ENCODE measurements around the gene TCP11L2.

Gene TCP11L2

DNA sequence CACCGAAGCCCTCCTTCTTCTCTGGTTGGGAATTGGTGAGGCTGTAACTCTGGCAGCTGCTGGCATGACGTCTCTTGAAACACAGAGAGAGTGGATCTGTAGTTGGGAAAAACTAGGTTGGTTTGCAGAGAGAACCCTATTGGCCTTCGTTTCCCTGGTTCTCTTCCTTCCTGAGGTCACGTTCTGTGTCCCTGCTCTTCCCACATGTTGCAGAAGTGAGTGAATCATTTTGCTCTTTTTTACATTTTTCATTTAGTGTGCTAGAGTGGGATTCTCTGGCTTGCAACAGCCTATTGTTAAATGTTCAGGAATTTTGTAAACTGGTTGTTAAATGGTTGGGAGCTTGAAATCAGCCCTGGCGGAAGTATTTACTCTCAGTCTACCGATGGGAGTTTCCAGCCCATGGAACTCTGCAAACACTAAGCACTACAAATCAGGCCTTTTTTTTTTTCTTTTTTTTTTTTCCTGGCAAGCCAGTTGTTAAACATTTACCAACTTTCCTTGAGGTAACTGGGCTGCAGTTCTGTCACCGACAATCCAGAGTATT lies 27.9 kb upstream of the TCP11L2 start:
- Histone ChIP-seq H3K4me1 (ENCODE audit: control insufficient read depth, low read length) (no peaks in the 10 kb centered on the region), H3K36me3 (ENCODE audit: control insufficient read depth, low read length) (no peaks in the 10 kb centered on the region), H3K27ac (ENCODE audit: low read depth, low read length) (no peak overlapping the region), H3K4me2 (ENCODE audit: low read length) (no peak overlapping the region), H3K9me2 (replicated peaks; ENCODE audit: control insufficient read depth, low read length) (no peaks in the 10 kb centered on the region), H3K9me3 (ENCODE audit: control insufficient read depth, insufficient read depth, low read length) (no peaks in the 10 kb centered on the region), H3K4me3 (ENCODE audit: low read length) (no peak overlapping the region), H3F3A (ENCODE audit: control insufficient read depth, insufficient read depth) (no peaks in the 10 kb centered on the region), H3K79me2 (ENCODE audit: control insufficient read depth, low read length) (no peaks in the 10 kb centered on the region), H3K27me3 (ENCODE audit: control insufficient read depth, low read length) (no peaks in the 10 kb centered on the region), H4K20me1 (ENCODE audit: control insufficient read depth, insufficient read depth, low read depth, low read length) (no peaks in the 10 kb centered on the region)
- TF ChIP-seq EZH2phosphoT487 (IDR thresholded peaks at IDR 0.05; ENCODE audit: borderline replicate concordance, low read length), result no peak
- TF ChIP-seq CTCF (IDR thresholded peaks at IDR 0.05; ENCODE audit: low read depth, low read length, poor library complexity, severe bottlenecking), result no peak

GRCh38 chr12:106275458-106275857 lies 27.1 kb upstream of the TCP11L2 start:
- H4K20me1 ChIP-seq (ENCODE audit: control insufficient read depth, insufficient read depth, low read depth, low read length), result no peaks in the 10 kb centered on the region
- no peaks in the 10 kb centered on the region for H3K36me3 ChIP-seq (ENCODE audit: control insufficient read depth, low read length)
- no peak overlapping the region for H3K4me2 ChIP-seq (ENCODE audit: low read length)
- H3K27me3 ChIP-seq (ENCODE audit: control insufficient read depth, low read length), result no peaks in the 10 kb centered on the region
- no peaks in the 10 kb centered on the region for H3K9me2 ChIP-seq (replicated peaks; ENCODE audit: control insufficient read depth, low read length)
- H3K4me1 ChIP-seq (ENCODE audit: control insufficient read depth, low read length), result no peaks in the 10 kb centered on the region
- H3K9me3 ChIP-seq (ENCODE audit: control insufficient read depth, insufficient read depth, low read length), result no peaks in the 10 kb centered on the region
- no peaks in the 10 kb centered on the region for H3K79me2 ChIP-seq (ENCODE audit: control insufficient read depth, low read length)
- H3K27ac ChIP-seq (ENCODE audit: low read depth, low read length), result no peak overlapping the region
- no peaks in the 10 kb centered on the region for H3F3A ChIP-seq (ENCODE audit: control insufficient read depth, insufficient read depth)
- TF ChIP-seq CTCF (IDR thresholded peaks at IDR 0.05; ENCODE audit: low read depth, low read length, poor library complexity, severe bottlenecking), result no peak
- no peak for TF ChIP-seq EZH2phosphoT487 (IDR thresholded peaks at IDR 0.05; ENCODE audit: borderline replicate concordance, low read length)
- H3K4me3 ChIP-seq (ENCODE audit: low read length), result no peak overlapping the region

DNA sequence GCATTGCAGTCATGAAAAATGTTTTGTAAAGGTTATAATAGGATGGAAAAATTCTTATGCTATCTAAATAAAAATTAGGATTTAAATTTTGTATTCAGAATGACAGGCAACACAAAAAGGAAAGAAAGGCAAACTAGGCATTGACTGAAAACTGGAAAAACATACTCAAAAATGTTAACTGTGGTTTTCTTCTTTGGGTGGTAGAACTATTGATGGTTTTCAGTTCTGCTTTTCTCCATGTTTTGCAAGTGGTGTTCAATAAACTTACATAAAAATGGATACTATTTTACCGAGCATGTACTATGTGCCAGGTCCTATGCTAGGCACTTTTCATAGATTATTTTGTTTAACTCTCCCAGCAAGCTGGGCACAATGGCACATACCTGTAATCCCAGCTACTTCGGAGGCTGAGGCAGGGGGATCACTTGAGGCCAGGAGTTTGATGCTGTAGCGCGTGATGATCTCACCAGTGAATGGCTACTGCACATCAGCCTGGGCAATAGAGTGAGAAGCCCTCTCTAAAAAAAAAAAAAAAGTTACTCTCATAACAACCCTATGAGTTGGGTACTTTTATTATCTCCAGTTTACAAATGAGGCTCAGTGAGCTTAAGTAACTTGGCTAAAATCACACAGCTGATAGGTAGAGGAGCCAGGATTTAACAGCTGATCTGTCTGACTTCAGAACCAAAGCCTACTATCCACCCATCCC lies 26.3 kb upstream of the TCP11L2 start:
- no peak overlapping the region for H3K4me2 ChIP-seq (ENCODE audit: low read length)
- no peaks in the 10 kb centered on the region for H3K9me3 ChIP-seq (ENCODE audit: control insufficient read depth, insufficient read depth, low read length)
- no peaks in the 10 kb centered on the region for H3K36me3 ChIP-seq (ENCODE audit: control insufficient read depth, low read length)
- no peaks in the 10 kb centered on the region for H3K79me2 ChIP-seq (ENCODE audit: control insufficient read depth, low read length)
- no peak overlapping the region for H3K4me3 ChIP-seq (ENCODE audit: low read length)
- no peak overlapping the region for H3K27ac ChIP-seq (ENCODE audit: low read depth, low read length)
- H3K27me3 ChIP-seq (ENCODE audit: control insufficient read depth, low read length), result no peaks in the 10 kb centered on the region
- no peak for TF ChIP-seq CTCF (IDR thresholded peaks at IDR 0.05; ENCODE audit: low read depth, low read length, poor library complexity, severe bottlenecking)
- TF ChIP-seq EZH2phosphoT487 (IDR thresholded peaks at IDR 0.05; ENCODE audit: borderline replicate concordance, low read length), result no peak
- H3K4me1 ChIP-seq (ENCODE audit: control insufficient read depth, low read length), result no peaks in the 10 kb centered on the region
- no peaks in the 10 kb centered on the region for H4K20me1 ChIP-seq (ENCODE audit: control insufficient read depth, insufficient read depth, low read depth, low read length)
- no peaks in the 10 kb centered on the region for H3K9me2 ChIP-seq (replicated peaks; ENCODE audit: control insufficient read depth, low read length)
- no peaks in the 10 kb centered on the region for H3F3A ChIP-seq (ENCODE audit: control insufficient read depth, insufficient read depth)

All from DOHH2 (cell line).